HepG2 (cell line): ENCODE measurements around the gene CSTPP1. TPM values are rescaled to one million over a fixed set of nuclear protein-coding genes. Genes with fewer than 3 reads are reported as not detected.

Experiments used
- ATAC-seq: fragments of 200-7000 bp; cut with Tn5 transposase; 3 replicates; pipeline ENCODE4 v1.9.1; 2020; ENCODE audit warnings: mild to moderate bottlenecking, moderate library complexity
- BruUV-seq: library from RNA; stranded (reverse); fragments of 400-500 nt; replicated peaks from 2 replicates; lab custom pipeline; 2021; lab: Mats Ljungman, UMichigan
- CTCF ChIA-PET: fragments of 300-600 bp; formaldehyde crosslinking; extraction: SDS; loops from one replicate; lab custom pipeline; 2021; ENCODE audit warnings: low total read pairs, inconsistent platforms, low intra/inter-chr PET ratio; lab: Yijun Ruan, JAX
- POLR2A ChIA-PET: fragments of 350-600 bp; sonication (Branson Sonifier 250); formaldehyde crosslinking; loops from one replicate; lab custom pipeline; 2020; ENCODE audit warnings: antibody characterized with exemption, inconsistent platforms; lab: Yijun Ruan, JAX
- DNase-seq: peaks from one replicate; pipeline ENCODE4 v3.0.0-alpha.2; 2015; ENCODE audit warnings: low spot score
- FAIRE-seq: peaks from 3 replicates; lab custom pipeline; 2011; peaks lifted over from hg19 to GRCh38; lab: Jason Lieb, UNC
- H2AFZ ChIP-seq: one replicate; pipeline ENCODE4 v1.6.1; 2011; ENCODE audit warnings: low read length, inconsistent platforms
- H3K27ac ChIP-seq: fragments of 300-600 bp; 3 replicates; pipeline ENCODE4 v1.8.0; 2011; ENCODE audit warnings: mixed run types, mild to moderate bottlenecking, mixed read lengths, low read length, inconsistent platforms; ENCODE audit not compliant: insufficient read depth; ENCODE audit errors: extremely low read length
- H3K27me3 ChIP-seq, 2 experiments: fragments of 200-600 bp in 1 of 2; 2 replicates in 1 of 2; 3 replicates in 1 of 2; pipeline versions ENCODE4 v1.6.0 to v1.8.0; 2011; ENCODE audit warnings: low read length in 2 of 2, mild to moderate bottlenecking in 2 of 2, moderate library complexity in 2 of 2, inconsistent platforms in 1 of 2; ENCODE audit not compliant: insufficient read depth in 2 of 2, control insufficient read depth in 1 of 2
- H3K36me3 ChIP-seq, 2 experiments: fragments of 200-600 bp in 1 of 2; replicated peaks in 1 of 2; 2 replicates in 1 of 2; 3 replicates in 1 of 2; pipeline versions ENCODE4 v1.5.1 to v1.8.0; 2011; ENCODE audit warnings: low read length in 2 of 2, inconsistent platforms in 1 of 2; ENCODE audit not compliant: insufficient read depth in 2 of 2, control insufficient read depth in 1 of 2
- H3K4me1 ChIP-seq: 2 replicates; pipeline ENCODE4 v1.5.1; 2012; ENCODE audit warnings: low read length, inconsistent platforms; ENCODE audit not compliant: insufficient read depth
- H3K4me2 ChIP-seq: 2 replicates; pipeline ENCODE4 v1.6.0; 2011; ENCODE audit warnings: low read depth, low read length, inconsistent platforms
- H3K4me3 ChIP-seq, 3 experiments: fragments of 200-600 bp in 1 of 3; sonication (generic), shearing (Covaris generic) in 1 of 3; replicated peaks in 1 of 3; 2 replicates each; pipeline ENCODE4 v1.5.1; 2011 to 2016; ENCODE audit warnings: low read length in 3 of 3, inconsistent platforms in 2 of 3, low read depth in 2 of 3, mild to moderate bottlenecking in 2 of 3, control low read depth in 1 of 3, mixed read lengths in 1 of 3; ENCODE audit not compliant: insufficient read depth in 1 of 3
- H3K79me2 ChIP-seq: one replicate; pipeline ENCODE4 v1.6.1; 2011; ENCODE audit warnings: low read length, inconsistent platforms; ENCODE audit not compliant: insufficient read depth
- H3K9ac ChIP-seq: 2 replicates; pipeline ENCODE4 v1.6.0; 2011; ENCODE audit warnings: mild to moderate bottlenecking, low read depth, low read length, inconsistent platforms; ENCODE audit not compliant: insufficient read depth
- H3K9me3 ChIP-seq: 2 replicates; pipeline ENCODE4 v1.5.1; 2012; ENCODE audit warnings: mild to moderate bottlenecking, low read length
- H4K20me1 ChIP-seq: 2 replicates; pipeline ENCODE4 v1.6.0; 2011; ENCODE audit warnings: inconsistent platforms, mild to moderate bottlenecking, low read length, moderate library complexity; ENCODE audit not compliant: insufficient read depth
- ETV5 ChIP-seq: IDR thresholded peaks from 2 replicates; pipeline ENCODE4 v1.6.1; 2018; ENCODE audit warnings: missing biosample characterization, missing genetic modification reagents, inconsistent platforms, borderline replicate concordance
- FOSL1 ChIP-seq: sonication (generic); formaldehyde crosslinking; IDR thresholded peaks from 2 replicates; pipeline ENCODE4 v1.9.0; 2021; ENCODE audit warnings: missing genetic modification reagents, borderline replicate concordance
- FOXA1 ChIP-seq, 2 experiments: fragments of 450-650 bp in 1 of 2; sonication (generic) in 1 of 2; formaldehyde crosslinking in 1 of 2; IDR thresholded peaks; 2 replicates each; pipeline versions ENCODE4 v1.4.0 to v1.6.1; 2016 to 2020; ENCODE audit warnings: missing genetic modification reagents in 1 of 2
- FOXJ3 ChIP-seq: sonication (generic); formaldehyde crosslinking; IDR thresholded peaks from 2 replicates; pipeline ENCODE4 v1.4.0; 2020; ENCODE audit warnings: missing genetic modification reagents, mild to moderate bottlenecking, borderline replicate concordance
- HHEX ChIP-seq: IDR thresholded peaks from 2 replicates; pipeline ENCODE4 v1.6.1; 2016; ENCODE audit warnings: control low read depth
- MAFG ChIP-seq: sonication (generic); formaldehyde crosslinking; IDR thresholded peaks from 2 replicates; pipeline ENCODE4 v1.5.1; 2020; ENCODE audit warnings: mild to moderate bottlenecking, missing genetic modification reagents
- NFIC ChIP-seq: IDR thresholded peaks from 2 replicates; pipeline ENCODE4 v1.6.1; 2012; ENCODE audit warnings: mild to moderate bottlenecking, low read length, inconsistent platforms
- SOX13 ChIP-seq, 3 experiments: fragments of 450-650 bp in 1 of 3; sonication (generic) in 1 of 3; formaldehyde crosslinking in 1 of 3; IDR thresholded peaks in 2 of 3; conservative IDR thresholded peaks in 1 of 3; 2 replicates each; pipeline versions ENCODE4 v1.5.0 to v1.6.1; 2016 to 2020; ENCODE audit warnings: antibody characterized with exemption in 1 of 3, mild to moderate bottlenecking in 1 of 3, missing compliant biosample characterization in 1 of 3, missing genetic modification reagents in 1 of 3, moderate library complexity in 1 of 3
- SOX6 ChIP-seq, 2 experiments: fragments of 450-650 bp in 1 of 2; sonication (generic) in 1 of 2; formaldehyde crosslinking in 1 of 2; IDR thresholded peaks; 2 replicates each; pipeline versions ENCODE4 v1.4.0 to v1.6.1; 2017 to 2020; ENCODE audit warnings: antibody characterized with exemption in 1 of 2, mild to moderate bottlenecking in 1 of 2, missing genetic modification reagents in 1 of 2
- TBX3 ChIP-seq: fragments of 450-650 bp; IDR thresholded peaks from 2 replicates; pipeline ENCODE4 v1.6.1; 2017; ENCODE audit warnings: antibody characterized with exemption, mild to moderate bottlenecking, inconsistent platforms, borderline replicate concordance
- TCF7 ChIP-seq: sonication (generic); IDR thresholded peaks from 2 replicates; pipeline ENCODE4 v1.6.1; 2016; ENCODE audit warnings: antibody characterized with exemption, low read depth
- ZNF431 ChIP-seq: sonication (generic); formaldehyde crosslinking; IDR thresholded peaks from 2 replicates; pipeline ENCODE4 v1.9.0; 2022; ENCODE audit warnings: missing genetic modification reagents, low read depth, mild to moderate bottlenecking, borderline replicate concordance
- ZSCAN25 ChIP-seq: sonication (generic); formaldehyde crosslinking; IDR thresholded peaks from 2 replicates; pipeline ENCODE4 v1.8.0; 2022; ENCODE audit warnings: mild to moderate bottlenecking, missing genetic modification reagents
- WGBS: methylation state at CpG from one replicate; pipeline ENCODE4 v1.1.6; 2017; ENCODE audit warnings: low lambda C conversion rate; 5-methylcytosine and 5-hydroxymethylcytosine counted together
- in situ Hi-C: cut with HindIII; loops from 2 replicates; pipeline ENCODE4 v1.10.0; 2017; ENCODE audit warnings: low pct_unique_long_range_greater_than_20kb; ENCODE audit not compliant: extremely low pct_ligation_motif_present
- intact Hi-C: fragments of 100-400 bp; cut with micrococcal nuclease; formaldehyde crosslinking; loops from one replicate; pipeline ENCODE4 v1.10.0; 2022; ENCODE audit not compliant: unreplicated experiment
- polyA plus RNA-seq, 8 experiments: library from polyadenylated mRNA; depleted of rRNA in 3 of 8; stranded (reverse) in 7 of 8; unstranded in 1 of 8; fragments of >200 nt; fragmentation: Illumina TruSeq in 4 of 8; extraction: Trizol in 4 of 8; gene quantifications; 2 replicates each; pipeline versions ENCODE4 v1.2.1 to v1.2.3, GENCODE V29; 2011 to 2016; ENCODE audit warnings: low read depth in 4 of 8, missing spikeins in 1 of 8, mixed read lengths in 1 of 8; ENCODE audit not compliant: insufficient read depth in 1 of 8
- total RNA-seq, 5 experiments: library from RNA; depleted of rRNA; stranded (reverse); fragments of >200 nt; fragmentation: Illumina TruSeq; extraction: Trizol; gene quantifications; 2 replicates each; pipeline ENCODE4 v1.2.3, GENCODE V29; 2016; ENCODE audit warnings: low read depth in 1 of 5
- TF ChIP-seq, protein P1 (sequence below): sonication (generic); formaldehyde crosslinking; IDR thresholded peaks from 2 replicates; pipeline ENCODE4 v1.4.0; 2020; ENCODE audit warnings: mild to moderate bottlenecking, missing genetic modification reagents, borderline replicate concordance
- TF ChIP-seq, protein P2 (sequence below): IDR thresholded peaks from 2 replicates; pipeline ENCODE4 v1.6.1; 2016; ENCODE audit warnings: low read depth, control low read depth

The CSTPP1 gene
- total and polyA plus RNA-seq, 2 of the 13 experiments (the other 11 are each of a cell fraction or from before 2014, with no cell fraction given): 12.3 to 14.6 TPM

DNA sequence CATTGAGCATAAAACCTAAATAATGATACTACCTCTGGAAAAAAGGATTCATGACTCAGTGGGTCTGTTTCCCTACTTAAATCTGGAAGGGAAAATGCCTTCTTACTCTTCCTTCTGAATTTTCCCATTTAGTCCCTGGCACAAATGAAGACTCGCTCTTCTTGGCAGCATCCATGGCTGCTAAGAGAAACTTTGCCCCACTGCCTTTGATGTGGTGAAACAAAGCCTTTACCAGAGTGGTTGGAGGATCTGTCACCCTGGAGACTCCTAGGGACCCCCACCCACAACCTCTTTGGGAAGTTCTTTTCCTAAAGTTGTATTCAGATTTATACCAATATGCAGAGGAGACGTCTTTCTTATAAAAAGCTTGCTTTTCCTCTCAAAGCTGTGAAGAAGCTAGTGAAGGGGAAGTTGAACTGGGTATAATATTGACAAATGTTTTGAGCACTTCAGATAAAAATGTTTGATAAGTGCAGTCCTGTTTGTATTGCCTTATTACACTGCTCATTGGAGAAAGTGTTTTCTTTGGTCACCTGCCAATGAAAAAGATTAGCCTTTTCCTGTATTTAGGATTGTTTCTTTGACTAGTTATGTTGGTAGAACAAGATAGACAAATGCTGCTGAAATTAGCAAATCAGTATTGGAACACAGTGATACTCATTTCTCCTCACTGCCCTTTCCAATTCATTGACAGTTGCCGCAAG lies 162.8 kb downstream of the CSTPP1 start:
- Histone ChIP-seq H3K4me3 (no peak overlapping the region), H3K4me2 (0 out of 2 replicates have a peak overlapping the region, but pooled peaks have one; percentile 21), H4K20me1 (no peaks in the 10 kb centered on the region), H3K9ac (no peak overlapping the region), H3K79me2 (no peaks in the 10 kb centered on the region), H3K9me3 (no peaks in the 10 kb centered on the region), H2AFZ (no peak overlapping the region), H3K27ac (no peak overlapping the region), H3K36me3 (no peaks in the 10 kb centered on the region), H3K27me3 (no peaks in the 10 kb centered on the region), H3K4me1 (peaks cover 39% of the 10 kb centered on the region)
- CTCF ChIA-PET: no interaction called here
- in situ Hi-C loops (no loop called here), intact Hi-C loops (loop anchor here (10.0 kb wide), 1 partner anchor 95 kb away; no protein-coding TSS in a partner anchor)
- no TSS peak for BruUV-seq
- POLR2A ChIA-PET: no interaction called here
- peak; percentile 76 for DNase-seq
- ATAC-seq: peak; percentile 50
- no peak for FAIRE-seq
- WGBS: 30% methylated on average over 3 of the region's 3 CpGs
- TF ChIP-seq NFIC (peak; percentile 35; the same call in 1 of the 2 replicates), SOX13 (IDR thresholded peaks at IDR 0.05) (no peak), SOX13 (CRISPR knock-in tag; conservative IDR thresholded peaks at IDR 0.05 in 1 of 2, IDR thresholded peaks at IDR 0.05 in 1 of 2) (peak in 1 of 2 experiments; percentile 60; a peak in 1 of 4 replicates), FOSL1 (CRISPR knock-in tag) (no peak), ETV5 (CRISPR knock-in tag) (no peak), ZSCAN25 (CRISPR knock-in tag) (no peak), FOXA1 (IDR thresholded peaks at IDR 0.05) (no peak), FOXA1 (CRISPR knock-in tag; IDR thresholded peaks at IDR 0.05) (0 out of 2 replicates have a peak, but pooled peaks have one; percentile 36), TBX3 (peak; percentile 49; the same call in 1 of the 2 replicates), HHEX (CRISPR knock-in tag) (peak; percentile 85), TCF7 (peak; percentile 39), FOXJ3 (CRISPR knock-in tag) (no peak), ZNF431 (CRISPR knock-in tag) (no peak), MAFG (CRISPR knock-in tag) (no peak), SOX6 (IDR thresholded peaks at IDR 0.05) (no peak), SOX6 (CRISPR knock-in tag; IDR thresholded peaks at IDR 0.05) (peak; percentile 42; the same call in 1 of the 2 replicates)
- TF ChIP-seq, protein P1, sequence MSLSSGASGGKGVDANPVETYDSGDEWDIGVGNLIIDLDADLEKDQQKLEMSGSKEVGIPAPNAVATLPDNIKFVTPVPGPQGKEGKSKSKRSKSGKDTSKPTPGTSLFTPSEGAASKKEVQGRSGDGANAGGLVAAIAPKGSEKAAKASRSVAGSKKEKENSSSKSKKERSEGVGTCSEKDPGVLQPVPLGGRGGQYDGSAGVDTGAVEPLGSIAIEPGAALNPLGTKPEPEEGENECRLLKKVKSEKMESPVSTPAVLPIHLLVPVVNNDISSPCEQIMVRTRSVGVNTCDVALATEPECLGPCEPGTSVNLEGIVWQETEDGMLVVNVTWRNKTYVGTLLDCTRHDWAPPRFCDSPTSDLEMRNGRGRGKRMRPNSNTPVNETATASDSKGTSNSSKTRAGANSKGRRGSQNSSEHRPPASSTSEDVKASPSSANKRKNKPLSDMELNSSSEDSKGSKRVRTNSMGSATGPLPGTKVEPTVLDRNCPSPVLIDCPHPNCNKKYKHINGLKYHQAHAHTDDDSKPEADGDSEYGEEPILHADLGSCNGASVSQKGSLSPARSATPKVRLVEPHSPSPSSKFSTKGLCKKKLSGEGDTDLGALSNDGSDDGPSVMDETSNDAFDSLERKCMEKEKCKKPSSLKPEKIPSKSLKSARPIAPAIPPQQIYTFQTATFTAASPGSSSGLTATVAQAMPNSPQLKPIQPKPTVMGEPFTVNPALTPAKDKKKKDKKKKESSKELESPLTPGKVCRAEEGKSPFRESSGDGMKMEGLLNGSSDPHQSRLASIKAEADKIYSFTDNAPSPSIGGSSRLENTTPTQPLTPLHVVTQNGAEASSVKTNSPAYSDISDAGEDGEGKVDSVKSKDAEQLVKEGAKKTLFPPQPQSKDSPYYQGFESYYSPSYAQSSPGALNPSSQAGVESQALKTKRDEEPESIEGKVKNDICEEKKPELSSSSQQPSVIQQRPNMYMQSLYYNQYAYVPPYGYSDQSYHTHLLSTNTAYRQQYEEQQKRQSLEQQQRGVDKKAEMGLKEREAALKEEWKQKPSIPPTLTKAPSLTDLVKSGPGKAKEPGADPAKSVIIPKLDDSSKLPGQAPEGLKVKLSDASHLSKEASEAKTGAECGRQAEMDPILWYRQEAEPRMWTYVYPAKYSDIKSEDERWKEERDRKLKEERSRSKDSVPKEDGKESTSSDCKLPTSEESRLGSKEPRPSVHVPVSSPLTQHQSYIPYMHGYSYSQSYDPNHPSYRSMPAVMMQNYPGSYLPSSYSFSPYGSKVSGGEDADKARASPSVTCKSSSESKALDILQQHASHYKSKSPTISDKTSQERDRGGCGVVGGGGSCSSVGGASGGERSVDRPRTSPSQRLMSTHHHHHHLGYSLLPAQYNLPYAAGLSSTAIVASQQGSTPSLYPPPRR (CRISPR knock-in tag): peak; percentile 62; the same call in 1 of the 2 replicates
- TF ChIP-seq, protein P2, sequence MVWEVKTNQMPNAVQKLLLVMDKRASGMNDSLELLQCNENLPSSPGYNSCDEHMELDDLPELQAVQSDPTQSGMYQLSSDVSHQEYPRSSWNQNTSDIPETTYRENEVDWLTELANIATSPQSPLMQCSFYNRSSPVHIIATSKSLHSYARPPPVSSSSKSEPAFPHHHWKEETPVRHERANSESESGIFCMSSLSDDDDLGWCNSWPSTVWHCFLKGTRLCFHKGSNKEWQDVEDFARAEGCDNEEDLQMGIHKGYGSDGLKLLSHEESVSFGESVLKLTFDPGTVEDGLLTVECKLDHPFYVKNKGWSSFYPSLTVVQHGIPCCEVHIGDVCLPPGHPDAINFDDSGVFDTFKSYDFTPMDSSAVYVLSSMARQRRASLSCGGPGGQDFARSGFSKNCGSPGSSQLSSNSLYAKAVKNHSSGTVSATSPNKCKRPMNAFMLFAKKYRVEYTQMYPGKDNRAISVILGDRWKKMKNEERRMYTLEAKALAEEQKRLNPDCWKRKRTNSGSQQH (CRISPR knock-in tag): no peak
